ENCODE measurements around the gene PDGFA. TPM values are rescaled to one million over a fixed set of nuclear protein-coding genes. Genes with fewer than 3 reads are reported as not detected.
A peak's percentile ranks its signal among the peaks of the same experiment; 100 is the strongest.

PDGFA gene
- total RNA-seq, 1 experiment from 2014 or later: 18.4 TPM

- Histone ChIP-seq H3F3A (ENCODE audit: low read length, unreplicated experiment) (no peaks in the 10 kb centered on the region), H3K4me2 (ENCODE audit: low read length) (no peak overlapping the region), H4K20me1 (ENCODE audit: low read length) (no peaks in the 10 kb centered on the region), H3K4me3 (ENCODE audit: low read length) (no peak overlapping the region), H3K36me3 (ENCODE audit: low read depth, low read length) (no peaks in the 10 kb centered on the region), H2AFZ (ENCODE audit: low read length) (no peak overlapping the region), H3K27ac (ENCODE audit: low read length) (no peak overlapping the region), H3K27me3 (ENCODE audit: low read length) (peaks cover 18% of the 10 kb centered on the region), H3K79me2 (ENCODE audit: low read length) (no peaks in the 10 kb centered on the region), H3K9me3 (ENCODE audit: low read length) (no peaks in the 10 kb centered on the region), H3K9ac (ENCODE audit: low read length) (no peak overlapping the region), H3K4me1 (ENCODE audit: insufficient read depth, low read length) (peaks cover 28% of the 10 kb centered on the region), H3K9me2 (replicated peaks; ENCODE audit: low read length) (no peaks in the 10 kb centered on the region)
- no peak for TF ChIP-seq EZH2 (IDR thresholded peaks at IDR 0.05; ENCODE audit: low read length, unreplicated experiment)
- TF ChIP-seq CTCF (conservative IDR thresholded peaks at IDR 0.05; ENCODE audit: low read depth, low read length): no peak
- no peak for TF ChIP-seq EZH2phosphoT487 (IDR thresholded peaks at IDR 0.05; ENCODE audit: borderline replicate concordance, low read length)
- ATAC-seq (peak; percentile 67), DNase-seq (peak; percentile 41)
- BruUV-seq (replicated peaks): no TSS peak
- intact Hi-C loops (cut with micrococcal nuclease): loop anchor here (10.0 kb wide), 1 partner anchor 349 kb away; the partner anchor contains the start of gene GET4
- ChIA-PET CTCF (no interaction called here), POLR2A (ENCODE audit: unreplicated experiment) (no interaction called here)
Observed at GRCh38 chr7:525740-526139, 6.1 kb upstream of the PDGFA start.

GRCh38 chr7:524800-525199, 5.2 kb upstream of the PDGFA start:
- no TSS peak for BruUV-seq (replicated peaks)
- TF ChIP-seq EZH2 (IDR thresholded peaks at IDR 0.05; ENCODE audit: low read length, unreplicated experiment): no peak
- no peak for TF ChIP-seq EZH2phosphoT487 (IDR thresholded peaks at IDR 0.05; ENCODE audit: borderline replicate concordance, low read length)
- TF ChIP-seq CTCF (conservative IDR thresholded peaks at IDR 0.05; ENCODE audit: low read depth, low read length): no peak
- Histone ChIP-seq H3K27ac (ENCODE audit: low read length) (no peak overlapping the region), H3K9me3 (ENCODE audit: low read length) (no peaks in the 10 kb centered on the region), H4K20me1 (ENCODE audit: low read length) (no peaks in the 10 kb centered on the region), H3K9ac (ENCODE audit: low read length) (no peak overlapping the region), H3K4me2 (ENCODE audit: low read length) (no peak overlapping the region), H3K36me3 (ENCODE audit: low read depth, low read length) (no peaks in the 10 kb centered on the region), H3K4me1 (ENCODE audit: insufficient read depth, low read length) (peaks cover 24% of the 10 kb centered on the region), H3F3A (ENCODE audit: low read length, unreplicated experiment) (no peaks in the 10 kb centered on the region), H3K9me2 (replicated peaks; ENCODE audit: low read length) (no peaks in the 10 kb centered on the region), H3K79me2 (ENCODE audit: low read length) (no peaks in the 10 kb centered on the region), H2AFZ (ENCODE audit: low read length) (no peak overlapping the region), H3K27me3 (ENCODE audit: low read length) (peaks cover 18% of the 10 kb centered on the region), H3K4me3 (ENCODE audit: low read length) (no peak overlapping the region)
- ATAC-seq (no peak), DNase-seq (no peak)
- ChIA-PET POLR2A (ENCODE audit: unreplicated experiment) (no interaction called here), CTCF (no interaction called here)
- intact Hi-C loops (cut with micrococcal nuclease): loop anchor here (5.0 to 10.0 kb wide), 2 partner anchors 98 to 350 kb away; partner anchors contain the start of gene GET4

- intact Hi-C loops (cut with micrococcal nuclease): loop anchor here (5.0 to 10.0 kb wide), 2 partner anchors 99 to 351 kb away; partner anchors contain the start of gene GET4
- Histone ChIP-seq H3K9me3 (ENCODE audit: low read length) (no peaks in the 10 kb centered on the region), H3K27me3 (ENCODE audit: low read length) (peaks cover 18% of the 10 kb centered on the region), H3K27ac (ENCODE audit: low read length) (no peak overlapping the region), H3K36me3 (ENCODE audit: low read depth, low read length) (no peaks in the 10 kb centered on the region), H3K9ac (ENCODE audit: low read length) (no peak overlapping the region), H3K4me1 (ENCODE audit: insufficient read depth, low read length) (peaks cover 20% of the 10 kb centered on the region; the same call in 1 of the 2 replicates), H3K4me2 (ENCODE audit: low read length) (no peak overlapping the region), H3F3A (ENCODE audit: low read length, unreplicated experiment) (no peaks in the 10 kb centered on the region), H2AFZ (ENCODE audit: low read length) (no peak overlapping the region), H3K9me2 (replicated peaks; ENCODE audit: low read length) (no peaks in the 10 kb centered on the region), H3K4me3 (ENCODE audit: low read length) (no peak overlapping the region), H3K79me2 (ENCODE audit: low read length) (peaks cover 3% of the 10 kb centered on the region), H4K20me1 (ENCODE audit: low read length) (no peaks in the 10 kb centered on the region)
- POLR2A ChIA-PET (ENCODE audit: unreplicated experiment): no interaction called here
- CTCF ChIA-PET: no interaction called here
- no TSS peak for BruUV-seq (replicated peaks)
- ATAC-seq (no peak), DNase-seq (no peak)
- TF ChIP-seq EZH2 (IDR thresholded peaks at IDR 0.05; ENCODE audit: low read length, unreplicated experiment) (no peak), EZH2phosphoT487 (IDR thresholded peaks at IDR 0.05; ENCODE audit: borderline replicate concordance, low read length) (no peak), CTCF (conservative IDR thresholded peaks at IDR 0.05; ENCODE audit: low read depth, low read length) (no peak)
Observed at GRCh38 chr7:523347-524336, 4.0 kb upstream of the PDGFA start.

All from PC-3 (cell line).